A549 (cell line): ENCODE results near the gene SLC6A17. TPM values are rescaled to one million over a fixed set of nuclear protein-coding genes. Genes with fewer than 3 reads are reported as not detected.
A peak's percentile ranks its signal among the peaks of the same experiment; 100 is the strongest.

ENCODE experiments used
- ATAC-seq, 2 experiments: fragments of 200-7000 bp in 1 of 2; fragments of >200 bp in 1 of 2; cut with Nextera tagmentation in 1 of 2; cut with Tn5 transposase in 1 of 2; 3 replicates each; pipeline versions ENCODE4 v1.8.0 to v1.9.1; 2018 to 2020; ENCODE audit warnings: mild to moderate bottlenecking in 1 of 2, moderate library complexity in 1 of 2
- CTCF ChIA-PET: fragments of 300-600 bp; sonication (Branson Sonifier 250); formaldehyde crosslinking; extraction: SDS; loops from one replicate; lab custom pipeline; 2021; ENCODE audit warnings: antibody characterized with exemption, inconsistent platforms; lab: Yijun Ruan, JAX
- POLR2A ChIA-PET: fragments of 350-600 bp; formaldehyde crosslinking; extraction: SDS; loops from one replicate; lab custom pipeline; 2021; ENCODE audit warnings: antibody characterized with exemption, inconsistent platforms; lab: Yijun Ruan, JAX
- DNase-seq, 2 experiments: peaks; one replicate each; pipeline versions ENCODE4 v3.0.0 to v3.0.0-alpha.2; 2011 to 2016; ENCODE audit warnings: low read depth in 1 of 2, low spot score in 1 of 2
- FAIRE-seq: peaks from 2 replicates; lab custom pipeline; 2011; peaks lifted over from hg19 to GRCh38; lab: Jason Lieb, UNC
- H3K27ac ChIP-seq, 2 experiments: fragments of >200 bp; sonication (Bioruptor Twin); formaldehyde crosslinking; 3 replicates each; pipeline ENCODE4 v1.5.1; 2016 to 2017
- H3K4me1 ChIP-seq: fragments of >200 bp; sonication (Bioruptor Twin); formaldehyde crosslinking; 3 replicates; pipeline ENCODE4 v1.6.1; 2016
- H3K4me2 ChIP-seq: fragments of >200 bp; sonication (Bioruptor Twin); formaldehyde crosslinking; 3 replicates; pipeline ENCODE4 v1.6.1; 2016
- H3K4me3 ChIP-seq: fragments of >200 bp; sonication (Bioruptor Twin); formaldehyde crosslinking; 3 replicates; pipeline ENCODE4 v1.5.1; 2016
- H3K9me3 ChIP-seq: fragments of >200 bp; sonication (Bioruptor Twin); formaldehyde crosslinking; 3 replicates; pipeline ENCODE4 v1.6.1; 2016
- BCL3 ChIP-seq: fragments of >200 bp; sonication (Bioruptor Twin); formaldehyde crosslinking; IDR thresholded peaks from 3 replicates; pipeline ENCODE4 v1.6.1; 2016
- CBX2 ChIP-seq: fragments of 200-600 bp; sonication (generic); IDR thresholded peaks from 2 replicates; pipeline ENCODE4 v1.6.1; 2016; ENCODE audit warnings: low read depth, mild to moderate bottlenecking, borderline replicate concordance
- E2F6 ChIP-seq: IDR thresholded peaks from 2 replicates; pipeline ENCODE4 v1.6.1; 2012; ENCODE audit warnings: low read depth, borderline replicate concordance
- ELK1 ChIP-seq: fragments of 150-350 bp; IDR thresholded peaks from 2 replicates; pipeline ENCODE4 v1.6.1; 2014; ENCODE audit warnings: low read depth, mild to moderate bottlenecking, low read length
- HDAC2 ChIP-seq: fragments of 200-600 bp; sonication (generic); IDR thresholded peaks from 2 replicates; pipeline ENCODE4 v1.6.1; 2016
- HES2 ChIP-seq: fragments of >200 bp; sonication (Bioruptor Twin); formaldehyde crosslinking; IDR thresholded peaks from 2 replicates; pipeline ENCODE4 v1.6.1; 2016
- HMGXB4 ChIP-seq: fragments of 250-450 bp; sonication (Bioruptor Pico); IDR thresholded peaks from 2 replicates; pipeline ENCODE4 v1.5.0; 2021; ENCODE audit warnings: mild to moderate bottlenecking, moderate library complexity, borderline replicate concordance
- JUNB ChIP-seq: fragments of >200 bp; sonication (Bioruptor Twin); formaldehyde crosslinking; IDR thresholded peaks from 2 replicates; pipeline ENCODE4 v1.6.1; 2016
- KDM5A ChIP-seq: fragments of 200-600 bp; sonication (generic); IDR thresholded peaks from 2 replicates; pipeline ENCODE4 v1.6.1; 2016; ENCODE audit warnings: antibody characterized with exemption, mild to moderate bottlenecking
- PHF8 ChIP-seq: fragments of 200-600 bp; sonication (generic); IDR thresholded peaks from 2 replicates; pipeline ENCODE4 v1.6.1; 2016; ENCODE audit warnings: low read depth, mild to moderate bottlenecking, antibody characterized with exemption, moderate library complexity, borderline replicate concordance
- POLR2A ChIP-seq: IDR thresholded peaks from 2 replicates; pipeline ENCODE4 v1.6.1; 2012; ENCODE audit warnings: mild to moderate bottlenecking, low read length
- RAD21 ChIP-seq, 2 experiments: fragments of >200 bp in 1 of 2; sonication (Bioruptor Twin) in 1 of 2; formaldehyde crosslinking in 1 of 2; IDR thresholded peaks in 1 of 2; conservative IDR thresholded peaks in 1 of 2; 2 replicates in 1 of 2; 3 replicates in 1 of 2; pipeline ENCODE4 v1.6.1; 2012 to 2018; ENCODE audit warnings: inconsistent platforms in 1 of 2
- RARB ChIP-seq: fragments of 250-450 bp; sonication (Bioruptor Pico); IDR thresholded peaks from 2 replicates; pipeline ENCODE4 v1.8.0; 2021; ENCODE audit warnings: mild to moderate bottlenecking, moderate library complexity
- USF2 ChIP-seq: fragments of 450-650 bp; IDR thresholded peaks from 2 replicates; pipeline ENCODE4 v1.6.1; 2014; ENCODE audit warnings: antibody characterized with exemption
- ZFP36 ChIP-seq: fragments of 450-650 bp; IDR thresholded peaks from 2 replicates; pipeline ENCODE4 v1.6.1; 2014; ENCODE audit warnings: borderline replicate concordance; ENCODE audit not compliant: partially characterized antibody
- ZNF302 ChIP-seq: fragments of 250-450 bp; sonication (Bioruptor Pico); IDR thresholded peaks from 2 replicates; pipeline ENCODE4 v1.9.0; 2021; ENCODE audit warnings: inconsistent platforms, mild to moderate bottlenecking, moderate library complexity
- WGBS: methylation state at CpG from one replicate; pipeline ENCODE4 v1.1.6; 2017; ENCODE audit errors: missing lambda C conversion rate; 5-methylcytosine and 5-hydroxymethylcytosine counted together
- polyA plus RNA-seq, 4 experiments: library from polyadenylated mRNA; depleted of rRNA in 3 of 4; stranded (reverse); fragments of >200 nt; fragmentation: RNase III in 1 of 4; extraction: RNeasy Plus Mini Kit Qiagen cat#74134 plus additional on column Dnase treatment in 1 of 4; gene quantifications; 2 replicates in 3 of 4; 3 replicates in 1 of 4; pipeline ENCODE4 v1.2.3, GENCODE V29; 2011 to 2017

SLC6A17 gene
- polyA plus RNA-seq, 2 of the 4 experiments (the other 2 are of a cell fraction), result 0.56 to 2.2 TPM

GRCh38 chr1:110235181-110235833 lies 85.0 kb downstream of the SLC6A17 start:
- ATAC-seq, result no peak
- Histone ChIP-seq H3K27ac (peak overlapping the region in 1 of 2 experiments; percentile 63; a peak in 3 of 6 replicates), H3K4me1 (peaks cover 15% of the 10 kb centered on the region)

More at GRCh38 chr1:110235181-110235833, 85.0 kb downstream of the SLC6A17 start:
- POLR2A ChIA-PET, result no interaction called here
- no peak for DNase-seq
- peak overlapping the region; percentile 5; the same call in 1 of the 3 replicates for H3K4me2 ChIP-seq
- TF ChIP-seq RAD21 (conservative IDR thresholded peaks at IDR 0.05 in 1 of 2, IDR thresholded peaks at IDR 0.05 in 1 of 2), result no peak
- TF ChIP-seq KDM5A, result no peak
- TF ChIP-seq JUNB, result no peak
- no peak for TF ChIP-seq USF2
- TF ChIP-seq CBX2, result no peak
- no peak for TF ChIP-seq ZNF302 (CRISPR knock-in tag)
- TF ChIP-seq ZFP36, result no peak
- no peak for TF ChIP-seq RARB
- no peak for TF ChIP-seq ELK1
- no peak for TF ChIP-seq HDAC2
- TF ChIP-seq PHF8, result no peak
- TF ChIP-seq POLR2A, result no peak
- no peak for TF ChIP-seq BCL3
- TF ChIP-seq HES2, result no peak
- no peak for TF ChIP-seq HMGXB4 (CRISPR knock-in tag)
- no peak for TF ChIP-seq E2F6
- TF ChIP-seq, all 56 proteins: peak for 0
- CTCF ChIA-PET, result no interaction called here
- no peaks in the 10 kb centered on the region for H3K9me3 ChIP-seq
- no peak for FAIRE-seq
- WGBS, result 86% methylated on average over 12 of the region's 13 CpGs
- H3K4me3 ChIP-seq, result no peak overlapping the region
